Skin epidermis (tissue), 12 donors: ENCODE data around the gene PPP1R13L.
"Not testable (repeated sequence)": the region's sequence is repeated elsewhere in the genome, so short reads cannot be mapped to it uniquely, and the experiment has no call there.

ENCODE experiments used
- H3K27ac ChIP-seq, 21 experiments: fragments of 200-600 bp; sonication (generic) in 11 of 21; one replicate each; pipeline ENCODE4 v1.5.0; 2020; ENCODE audit warnings: mild to moderate bottlenecking in 3 of 21, inconsistent platforms in 2 of 21, moderate library complexity in 2 of 21
- H3K4me3 ChIP-seq, 7 experiments: fragments of 200-600 bp; sonication (generic) in 2 of 7; one replicate each; pipeline ENCODE4 v1.5.0; 2020; ENCODE audit warnings: inconsistent platforms in 2 of 7, mild to moderate bottlenecking in 2 of 7, moderate library complexity in 1 of 7

The PPP1R13L gene

DNA sequence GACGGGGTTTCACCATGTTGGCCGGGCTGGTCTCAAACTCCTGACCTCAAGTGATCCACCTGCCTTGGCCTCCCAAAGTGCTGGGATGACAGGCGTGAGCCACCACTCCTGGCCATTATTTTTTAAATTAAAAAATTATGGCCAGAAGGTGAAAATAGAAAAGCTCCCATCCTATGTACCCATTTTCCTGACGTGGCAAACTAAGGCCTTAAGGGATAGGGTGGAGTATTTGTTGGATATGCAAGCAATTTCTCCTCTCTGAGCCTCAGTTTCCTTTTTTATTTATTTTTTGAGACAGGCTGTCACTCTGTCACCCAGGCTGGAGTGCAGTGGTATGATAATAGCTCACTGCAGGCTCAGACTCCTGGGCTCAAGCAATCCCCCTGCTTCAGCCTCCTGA lies 70.0 kb downstream of the PPP1R13L start:
- not testable (repeated sequence) for H3K4me3 ChIP-seq, H3K27ac ChIP-seq

GRCh38 chr19:45333609-45334303 lies 71.1 kb downstream of the PPP1R13L start:
- Histone ChIP-seq H3K4me3 (no peak overlapping the region), H3K27ac (no peak overlapping the region)

GRCh38 chr19:45331411-45331810 lies 73.5 kb downstream of the PPP1R13L start:
- Histone ChIP-seq H3K4me3 (no peak overlapping the region), H3K27ac (no peak overlapping the region)
